Measurements from ENCODE around the gene DUS4L. TPM values are rescaled to one million over a fixed set of nuclear protein-coding genes. Genes with fewer than 3 reads are reported as not detected.

The DUS4L gene
- total RNA-seq, 4 donors from 2014 or later = 14.6 to 16.9 (median 16.1) TPM

GRCh38 chr7:107594961-107595737, 31.4 kb downstream of the DUS4L start:
- no peak for DNase-seq
- Histone ChIP-seq H3K27me3 (no peaks in the 10 kb centered on the region), H3K4me3 (replicated peaks in 1 of 3) (no peak overlapping the region), H3K36me3 (peaks cover 0 to 16% of the 10 kb centered on the region in 2 donors), H3K9me3 (no peaks in the 10 kb centered on the region), H3K27ac (peak overlapping the region; percentile 20 to 61 (median 37)), H3K4me1 (peaks cover 0 to 4% of the 10 kb centered on the region in 2 donors)
- WGBS, 2 donors = 68 to 75% methylated on average over 4 of the region's 4 CpGs
- intact Hi-C loops (cut with DNase I) = no loop called here
- TF ChIP-seq CTCF (IDR thresholded peaks at IDR 0.05) (no peak), POLR2A (IDR thresholded peaks at IDR 0.05) (no peak)

GRCh38 chr7:107596881-107597581, 33.3 kb downstream of the DUS4L start:
- Histone ChIP-seq H3K36me3 (peaks cover 7 to 27% of the 10 kb centered on the region in 2 donors), H3K9me3 (no peaks in the 10 kb centered on the region), H3K27me3 (no peaks in the 10 kb centered on the region), H3K27ac (no peak overlapping the region), H3K4me3 (replicated peaks in 1 of 3) (no peak overlapping the region), H3K4me1 (no peaks in the 10 kb centered on the region)
- intact Hi-C loops (cut with DNase I) = no loop called here
- no peak for DNase-seq
- WGBS, 2 donors = 90 to 92% methylated on average over 5 of the region's 5 CpGs
- TF ChIP-seq CTCF (IDR thresholded peaks at IDR 0.05) (no peak), POLR2A (IDR thresholded peaks at IDR 0.05) (no peak)

- DNase-seq = no peak
- 91 to 98% methylated on average over 1 of the region's 1 CpG for WGBS, 2 donors
- Histone ChIP-seq H3K4me3 (replicated peaks in 1 of 3) (no peak overlapping the region), H3K4me1 (no peaks in the 10 kb centered on the region), H3K9me3 (no peaks in the 10 kb centered on the region), H3K27ac (no peak overlapping the region), H3K36me3 (peaks cover 7 to 31% of the 10 kb centered on the region in 2 donors), H3K27me3 (no peaks in the 10 kb centered on the region)
- intact Hi-C loops (cut with DNase I) = no loop called here
- TF ChIP-seq POLR2A (IDR thresholded peaks at IDR 0.05) = no peak
- no peak for TF ChIP-seq CTCF (IDR thresholded peaks at IDR 0.05)
Observed at GRCh38 chr7:107597582-107597916, 33.8 kb downstream of the DUS4L start.

GRCh38 chr7:107597953-107598352, 34.2 kb downstream of the DUS4L start:
- Histone ChIP-seq H3K4me1 (no peaks in the 10 kb centered on the region), H3K27me3 (no peaks in the 10 kb centered on the region), H3K27ac (no peak overlapping the region), H3K4me3 (replicated peaks in 1 of 3) (no peak overlapping the region), H3K36me3 (peaks cover 7 to 32% of the 10 kb centered on the region in 2 donors), H3K9me3 (no peaks in the 10 kb centered on the region)
- 88 to 89% methylated on average over 4 of the region's 4 CpGs for WGBS, 2 donors
- no peak for DNase-seq
- intact Hi-C loops (cut with DNase I) = no loop called here
- no peak for TF ChIP-seq POLR2A (IDR thresholded peaks at IDR 0.05)
- no peak for TF ChIP-seq CTCF (IDR thresholded peaks at IDR 0.05)

GRCh38 chr7:107599262-107599661, 35.5 kb downstream of the DUS4L start:
- no peak overlapping the region for H3K4me3 ChIP-seq (replicated peaks in 1 of 3)
- H3K9me3 ChIP-seq = no peaks in the 10 kb centered on the region
- WGBS, 2 donors = 100% methylated on average over 1 of the region's 1 CpG
- peaks cover 7 to 29% of the 10 kb centered on the region in 2 donors for H3K36me3 ChIP-seq
- no peak overlapping the region for H3K27ac ChIP-seq
- H3K27me3 ChIP-seq = no peaks in the 10 kb centered on the region
- DNase-seq = no peak
- intact Hi-C loops (cut with DNase I) = no loop called here
- TF ChIP-seq CTCF (IDR thresholded peaks at IDR 0.05) (no peak), POLR2A (IDR thresholded peaks at IDR 0.05) (no peak)
- H3K4me1 ChIP-seq = no peaks in the 10 kb centered on the region

All from thyroid gland (tissue), 4 donors.